Body of pancreas (tissue), 4 donors: ENCODE results near the gene LHX3. TPM values are rescaled to one million over a fixed set of nuclear protein-coding genes. Genes with fewer than 3 reads are reported as not detected.

Source experiments
- ATAC-seq: fragments of 150-250 bp; one replicate; pipeline ENCODE4 v1.9.1; 2016
- DNase-seq, 4 donors: peaks; one replicate each; pipeline ENCODE4 v3.0.0-alpha.2; 2019
- H3K27ac ChIP-seq, 4 donors: fragments of 200-600 bp; sonication (generic); 1 replicate in 3 of 4; 2 replicates in 1 of 4; pipeline versions ENCODE4 v1.5.1 to v1.6.1; 2016 to 2019; ENCODE audit warnings: mild to moderate bottlenecking in 1 of 4, mixed read lengths in 1 of 4, moderate library complexity in 1 of 4
- H3K27me3 ChIP-seq, 2 donors: fragments of 200-600 bp; sonication (generic); one replicate each; pipeline ENCODE4 v1.6.0; 2016; ENCODE audit warnings: mild to moderate bottlenecking in 1 of 2
- H3K36me3 ChIP-seq, 2 donors: fragments of 200-600 bp; sonication (generic); replicated peaks in 1 of 2; 2 replicates each; pipeline ENCODE4 v1.5.1; 2016; ENCODE audit warnings: low read depth in 2 of 2; ENCODE audit not compliant: insufficient read depth in 1 of 2
- H3K4me1 ChIP-seq: fragments of 200-600 bp; sonication (generic); one replicate; pipeline ENCODE4 v1.6.0; 2016
- H3K4me3 ChIP-seq, 2 donors: fragments of 200-600 bp; sonication (generic); 1 replicate in 1 of 2; 2 replicates in 1 of 2; pipeline ENCODE4 v1.5.1; 2016 to 2019
- H3K9me3 ChIP-seq, 3 donors: fragments of 200-600 bp; sonication (generic); 1 replicate in 2 of 3; 2 replicates in 1 of 3; pipeline ENCODE4 v1.5.1; 2016
- CTCF ChIP-seq, 7 experiments: fragments of 450-650 bp in 4 of 7; fragments of 200-600 bp in 3 of 7; sonication (generic) in 3 of 7; IDR thresholded peaks; one replicate each; pipeline ENCODE4 v1.5.1; 2016 to 2019; ENCODE audit warnings: antibody characterized with exemption in 7 of 7
- POLR2A ChIP-seq, 3 donors: fragments of 450-650 bp; IDR thresholded peaks; one replicate each; pipeline ENCODE4 v1.6.1; 2016; ENCODE audit warnings: antibody characterized with exemption in 3 of 3, mild to moderate bottlenecking in 2 of 3
- WGBS, 2 donors: methylation state at CpG; one replicate each; pipeline ENCODE4 v1.1.5; 2017; 5-methylcytosine and 5-hydroxymethylcytosine counted together
- intact Hi-C: fragments of 100-400 bp; cut with DNase I; formaldehyde crosslinking; loops from one replicate; pipeline ENCODE4 v1.15.1; 2023
- total RNA-seq, 2 donors: library from RNA; depleted of rRNA; stranded (reverse); fragments of >200 nt; gene quantifications; one replicate each; pipeline ENCODE4 v1.1.0, GENCODE V29; 2016

The LHX3 gene
- total RNA-seq, 2 donors from 2014 or later, result not detected

- Histone ChIP-seq H3K27me3 (no peaks in the 10 kb centered on the region), H3K36me3 (peaks cover 0 to 11% of the 10 kb centered on the region in 2 donors), H3K9me3 (peaks cover 0 to 6% (median 0%) of the 10 kb centered on the region in 3 donors), H3K27ac (no peak overlapping the region), H3K4me1 (no peaks in the 10 kb centered on the region), H3K4me3 (no peak overlapping the region)
- intact Hi-C loops, result no loop called here
- DNase-seq (no peak), ATAC-seq (no peak)
- no peak for TF ChIP-seq CTCF (IDR thresholded peaks at IDR 0.05)
- TF ChIP-seq POLR2A (IDR thresholded peaks at IDR 0.05), result no peak
- WGBS, 2 donors, result 90 to 93% methylated on average over 11 to 35 of the region's 37 CpGs
Measured at GRCh38 chr9:136216541-136217244, 11.8 kb upstream of the LHX3 start.

DNA sequence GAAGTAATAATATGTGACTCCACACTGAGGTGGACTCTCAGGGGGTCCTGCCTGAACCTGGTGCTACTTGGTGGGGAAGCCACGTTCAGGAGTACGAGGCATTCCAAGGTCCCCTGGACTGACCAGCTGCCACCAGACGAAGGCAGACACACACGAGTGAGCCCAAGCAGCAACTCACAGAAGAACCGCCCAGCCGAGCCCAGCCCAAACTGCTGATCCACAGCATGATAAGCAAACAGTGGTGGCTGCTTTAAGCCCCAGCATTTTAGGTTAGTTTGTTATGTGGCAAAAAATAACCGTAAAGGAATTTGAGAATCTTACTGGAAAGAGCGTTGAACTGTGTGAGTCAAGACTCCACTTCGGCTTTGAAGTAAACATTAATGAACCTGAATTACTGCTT, 8.8 kb upstream of the LHX3 start:
- Histone ChIP-seq H3K4me3 (no peak overlapping the region), H3K9me3 (peaks cover 0 to 6% (median 0%) of the 10 kb centered on the region in 3 donors), H3K27ac (no peak overlapping the region), H3K36me3 (peaks cover 0 to 12% of the 10 kb centered on the region in 2 donors), H3K4me1 (no peaks in the 10 kb centered on the region), H3K27me3 (no peaks in the 10 kb centered on the region)
- 98 to 100% methylated on average over 5 to 9 of the region's 9 CpGs for WGBS, 2 donors
- intact Hi-C loops, result no loop called here
- DNase-seq, result no peak
- TF ChIP-seq POLR2A (IDR thresholded peaks at IDR 0.05) (no peak), CTCF (IDR thresholded peaks at IDR 0.05) (no peak)
- ATAC-seq, result no peak

GRCh38 chr9:136212345-136212950, 7.5 kb upstream of the LHX3 start:
- TF ChIP-seq CTCF (IDR thresholded peaks at IDR 0.05), result no peak
- TF ChIP-seq POLR2A (IDR thresholded peaks at IDR 0.05), result no peak
- intact Hi-C loops, result no loop called here
- H3K36me3 ChIP-seq, result peaks cover 0 to 8% of the 10 kb centered on the region in 2 donors

GRCh38 chr9:136211441-136212344, 6.8 kb upstream of the LHX3 start:
- intact Hi-C loops, result no loop called here
- peaks cover 0 to 8% of the 10 kb centered on the region in 2 donors for H3K36me3 ChIP-seq
- H3K27me3 ChIP-seq, result no peaks in the 10 kb centered on the region
- TF ChIP-seq POLR2A (IDR thresholded peaks at IDR 0.05) (no peak), CTCF (IDR thresholded peaks at IDR 0.05) (no peak)
- 90 to 93% methylated on average over 22 to 35 of the region's 35 CpGs for WGBS, 2 donors
- no peaks in the 10 kb centered on the region for H3K4me1 ChIP-seq
- ATAC-seq (no peak), DNase-seq (no peak)
- H3K4me3 ChIP-seq, result no peak overlapping the region
- no peak overlapping the region for H3K27ac ChIP-seq
- peaks cover 0 to 6% (median 0%) of the 10 kb centered on the region in 3 donors for H3K9me3 ChIP-seq

More at GRCh38 chr9:136212345-136212950, 7.5 kb upstream of the LHX3 start:
- 95 to 96% methylated on average over 19 to 28 of the region's 28 CpGs for WGBS, 2 donors
- Histone ChIP-seq H3K9me3 (peaks cover 0 to 6% (median 0%) of the 10 kb centered on the region in 3 donors), H3K27ac (no peak overlapping the region), H3K27me3 (no peaks in the 10 kb centered on the region), H3K4me1 (no peaks in the 10 kb centered on the region), H3K4me3 (no peak overlapping the region)
- DNase-seq, result no peak
- no peak for ATAC-seq
